ENCODE results near the gene PGLYRP1.
A peak's percentile ranks its signal among the peaks of the same experiment; 100 is the strongest.

Gene PGLYRP1, protein sequence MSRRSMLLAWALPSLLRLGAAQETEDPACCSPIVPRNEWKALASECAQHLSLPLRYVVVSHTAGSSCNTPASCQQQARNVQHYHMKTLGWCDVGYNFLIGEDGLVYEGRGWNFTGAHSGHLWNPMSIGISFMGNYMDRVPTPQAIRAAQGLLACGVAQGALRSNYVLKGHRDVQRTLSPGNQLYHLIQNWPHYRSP

DNA sequence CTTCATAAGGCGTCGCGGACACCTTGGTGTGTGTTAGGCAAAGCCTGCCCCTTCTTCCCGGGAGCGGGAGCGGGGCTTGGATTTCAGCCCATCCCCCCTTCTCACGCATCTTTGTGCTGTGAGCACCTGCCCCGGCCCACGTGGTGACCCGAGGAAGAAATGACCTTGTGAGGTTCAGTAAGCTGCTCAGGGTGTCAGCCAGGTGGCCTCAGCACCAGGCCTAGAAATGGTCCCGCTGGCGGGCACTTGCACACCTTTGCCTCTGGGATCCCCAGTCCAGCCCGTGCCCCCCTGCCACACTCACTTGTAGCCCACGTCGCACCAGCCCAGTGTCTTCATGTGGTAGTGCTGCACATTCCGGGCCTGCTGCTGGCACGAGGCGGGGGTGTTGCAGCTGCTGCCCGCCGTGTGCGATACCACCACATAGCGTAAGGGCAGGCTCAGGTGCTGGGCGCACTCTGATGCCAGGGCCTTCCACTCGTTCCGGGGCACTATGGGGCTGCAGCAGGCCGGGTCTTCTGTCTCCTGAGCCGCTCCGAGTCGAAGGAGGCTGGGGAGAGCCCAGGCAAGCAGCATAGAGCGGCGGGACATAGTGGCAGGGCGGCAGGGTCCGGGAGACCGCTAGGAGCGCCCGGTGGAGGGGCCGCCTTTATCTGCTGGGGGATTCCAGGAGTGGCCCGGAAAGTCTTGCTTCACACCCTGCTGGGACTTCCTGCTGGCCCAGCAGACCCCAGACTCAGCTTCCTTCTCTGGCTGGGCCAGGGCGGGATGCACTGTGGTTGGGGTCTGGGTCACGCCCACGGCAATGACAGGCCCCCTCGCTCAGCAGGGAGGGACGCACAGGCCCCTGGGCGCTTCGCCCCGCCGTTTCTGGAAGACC, at the start of gene PGLYRP1:
PGLYRP1 (minus strand) TSS at position 623 of the 880 bp plus-strand sequence; CDS start at position 591, 32 bp downstream.
- DNase-seq: no peak

DNA sequence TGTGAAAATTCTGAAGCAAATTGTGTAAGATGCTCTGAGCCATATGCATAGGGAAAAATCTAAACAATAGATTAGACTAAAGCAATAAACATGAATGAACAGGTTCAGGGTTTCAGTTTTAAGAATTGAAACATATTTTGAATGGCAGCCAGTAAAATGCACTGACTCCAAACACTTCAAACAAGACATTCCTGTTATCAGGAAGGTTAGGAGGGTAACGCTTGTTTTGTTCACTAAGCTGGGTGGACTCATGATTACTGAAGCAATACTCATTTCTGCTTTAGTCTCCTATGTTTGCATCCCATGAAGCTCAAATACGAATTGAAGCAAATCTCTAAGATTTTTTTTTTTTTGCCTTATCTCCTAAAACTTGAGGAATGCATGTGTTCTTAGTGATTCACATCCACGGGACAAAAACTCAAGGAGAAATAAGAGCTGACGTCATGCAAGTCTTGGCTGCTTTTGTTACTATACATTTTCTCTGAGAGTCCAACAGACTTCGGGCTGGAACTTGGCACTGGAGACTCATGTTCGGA, 47.0 kb upstream of the PGLYRP1 start:
- no peak for DNase-seq

DNA sequence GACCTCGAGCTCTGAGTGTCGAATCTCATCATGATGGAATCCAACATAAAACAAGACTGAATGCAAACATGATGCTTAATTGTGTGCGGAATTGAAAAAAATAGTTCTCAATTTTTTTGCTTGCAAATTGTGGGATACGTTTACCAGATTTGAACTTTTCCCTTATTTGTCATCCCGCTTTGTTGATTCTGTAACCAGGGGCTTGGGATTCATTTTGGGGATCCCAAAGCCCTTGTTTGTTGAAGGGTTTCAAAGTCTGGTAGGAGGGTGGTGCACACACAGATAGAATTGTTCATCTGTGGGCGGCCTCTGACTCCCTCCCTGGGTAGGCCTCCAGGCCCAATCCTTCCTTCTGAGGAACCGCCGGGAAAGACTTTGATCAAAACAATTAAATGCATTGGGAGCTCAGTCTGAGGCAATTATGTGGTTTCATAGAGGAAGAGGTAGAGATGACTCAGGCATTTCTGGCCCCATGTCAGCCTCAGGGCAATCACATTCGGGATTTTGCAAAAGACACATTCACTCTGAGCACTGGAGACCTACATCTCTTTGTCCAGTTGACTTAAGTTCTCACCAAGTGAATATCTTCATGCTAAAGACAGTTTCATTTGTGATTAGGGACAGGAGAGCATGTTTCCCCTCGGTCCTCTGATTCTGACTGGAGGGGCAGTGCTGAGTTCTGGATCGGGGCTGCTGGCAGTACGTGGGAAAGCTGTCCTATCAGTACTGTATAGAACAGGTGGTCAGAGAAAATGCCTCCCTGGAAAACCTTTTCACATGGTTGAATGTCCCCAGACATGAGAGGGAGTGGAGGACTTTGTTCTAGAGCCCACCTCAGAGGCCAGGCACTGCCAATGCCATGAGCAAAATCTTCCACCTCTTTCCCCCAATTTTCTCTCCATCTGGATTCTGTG, 45.7 kb upstream of the PGLYRP1 start:
- DNase-seq: no peak

DNA sequence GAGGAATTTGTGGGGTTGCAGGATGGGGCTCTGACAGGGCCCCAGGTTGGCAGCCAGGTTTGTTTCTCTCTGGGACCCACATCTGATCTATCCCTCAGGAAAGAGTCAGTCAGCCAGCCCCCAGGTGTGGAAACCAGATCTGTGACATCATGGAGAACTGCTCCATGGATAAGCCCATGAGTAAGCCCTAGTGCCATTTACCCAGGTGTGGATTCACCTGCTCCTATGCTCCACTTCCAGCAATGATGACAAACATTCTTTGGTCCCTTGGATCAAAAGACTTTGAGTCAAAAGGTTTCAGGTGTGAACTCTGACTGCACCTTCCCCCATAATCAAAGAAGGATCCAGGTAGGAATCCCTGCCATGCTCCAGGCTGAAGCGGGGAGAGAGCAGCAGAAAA, 44.8 kb upstream of the PGLYRP1 start:
- DNase-seq: no peak

DNA sequence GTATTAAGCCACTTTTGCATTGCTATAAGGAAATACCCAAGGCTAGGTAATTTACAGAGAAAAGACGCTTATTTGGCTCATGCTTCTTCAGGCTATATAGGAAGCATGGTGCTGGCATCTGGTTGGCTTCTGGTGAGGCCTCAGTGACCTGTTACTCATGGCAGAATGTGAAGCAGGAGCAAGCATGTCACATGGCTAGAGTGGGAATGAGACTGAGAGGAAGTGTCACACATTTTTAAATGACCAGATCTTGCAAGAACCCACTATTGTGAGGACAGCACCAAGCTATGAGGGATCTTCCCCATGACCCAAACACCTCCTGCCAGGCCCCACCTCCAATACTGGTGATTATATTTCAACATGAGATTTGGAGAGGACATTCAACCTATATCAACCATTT, 43.6 kb upstream of the PGLYRP1 start:
- DNase-seq: no peak

DNA sequence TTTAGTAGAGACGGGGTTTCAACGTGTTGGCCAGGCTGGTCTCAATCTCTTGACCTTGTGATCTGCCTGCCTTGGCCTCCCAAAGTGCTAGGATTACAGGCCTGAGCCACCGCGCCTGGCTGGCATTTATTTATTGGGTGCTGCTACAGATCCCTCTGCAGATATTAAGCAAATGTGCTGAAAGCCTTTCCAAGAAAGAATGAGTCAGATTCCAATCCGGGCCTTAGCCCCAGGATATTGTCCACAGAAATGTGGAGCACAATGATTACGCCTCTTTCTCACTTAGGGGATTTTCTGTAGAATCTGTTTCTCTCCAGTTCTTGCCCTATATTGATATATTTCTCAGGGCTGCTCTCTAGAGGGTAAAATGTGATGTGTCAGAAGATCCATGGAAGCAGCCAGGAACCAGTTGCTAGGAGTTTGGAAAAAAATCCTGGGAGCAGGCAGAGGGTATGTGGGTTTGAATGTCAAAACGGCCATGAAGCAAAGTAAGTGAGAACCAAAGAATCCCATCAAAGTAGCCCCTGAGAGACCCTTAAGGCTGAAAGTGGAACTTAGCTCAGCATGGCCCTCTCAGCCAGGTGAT, 42.7 kb upstream of the PGLYRP1 start:
- DNase-seq: no peak

DNA sequence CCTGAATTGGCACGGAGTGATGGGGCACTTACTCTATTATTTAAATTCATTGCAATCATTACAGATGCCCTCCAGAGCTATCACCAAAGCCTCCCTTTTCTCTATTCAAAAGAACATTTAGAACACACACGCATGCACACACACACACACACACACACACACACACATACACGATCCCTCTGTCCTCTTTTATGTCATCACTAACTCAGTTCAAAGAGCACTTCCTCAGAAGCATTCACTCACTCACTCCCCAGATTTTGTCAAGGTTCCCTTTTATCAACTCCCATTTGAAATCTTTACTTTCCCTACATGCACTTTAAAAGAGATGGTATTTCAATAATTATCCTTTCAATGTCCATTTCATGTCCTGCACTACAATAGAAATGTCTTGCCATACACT, 40.3 kb upstream of the PGLYRP1 start:
- no peak for DNase-seq

DNA sequence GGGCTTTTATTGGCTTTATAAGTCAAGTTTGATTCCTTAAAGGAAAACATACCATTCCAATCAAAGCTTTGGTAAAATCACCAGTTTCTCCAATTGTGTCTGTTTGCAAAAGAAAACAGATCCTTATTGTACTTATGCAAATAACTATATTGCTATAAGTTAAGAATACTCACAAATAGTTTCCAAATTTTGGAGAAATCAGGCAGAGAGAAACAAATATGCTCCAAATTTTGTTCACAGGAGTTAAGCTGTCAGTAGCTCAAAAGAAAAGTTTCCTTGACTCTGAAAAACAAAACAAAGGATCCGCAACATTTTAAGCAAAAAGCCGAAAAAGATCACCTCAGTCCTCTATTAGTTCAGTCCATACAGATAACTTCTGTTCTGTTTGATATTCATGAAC, 37.2 kb upstream of the PGLYRP1 start:
- no peak for DNase-seq

DNA sequence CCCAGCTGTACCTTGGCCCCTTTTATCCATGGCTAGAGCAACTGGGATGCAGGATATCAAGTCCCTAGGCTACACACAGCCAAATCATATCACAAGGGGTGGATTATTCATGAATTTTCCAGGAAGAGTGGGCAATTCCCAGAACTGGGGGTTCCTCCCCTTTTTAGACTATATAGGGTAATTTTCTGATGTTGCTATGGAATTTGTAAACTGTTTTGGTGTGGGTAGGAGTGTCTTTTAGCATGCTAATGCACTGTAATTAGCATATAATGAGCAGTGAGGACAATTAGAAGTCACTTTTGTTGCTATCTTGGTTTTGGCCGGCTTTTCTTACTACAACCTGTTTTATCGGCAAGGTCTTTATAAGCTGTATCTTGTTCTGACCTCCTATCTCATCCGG, 35.9 kb upstream of the PGLYRP1 start:
- no peak for DNase-seq

DNA sequence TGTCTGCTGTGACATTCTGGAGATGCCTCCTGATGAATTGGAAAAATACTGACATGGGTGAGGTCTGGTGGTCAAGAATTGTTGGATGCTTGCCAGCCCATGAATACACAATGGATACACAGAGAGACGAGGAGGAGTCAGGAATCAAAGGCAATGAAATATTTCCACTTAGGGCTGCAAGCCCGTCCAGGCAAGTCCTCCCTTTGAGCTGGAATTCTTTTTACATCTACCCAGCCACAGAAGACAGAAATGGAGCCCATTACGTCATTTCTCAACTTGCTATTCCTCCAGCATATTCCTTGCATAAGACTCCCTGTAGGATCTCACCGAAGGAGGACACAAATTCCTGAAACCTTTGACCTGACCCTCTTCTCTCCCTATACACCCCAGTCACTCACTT, 33.7 kb upstream of the PGLYRP1 start:
- DNase-seq: peak; percentile 10

DNA sequence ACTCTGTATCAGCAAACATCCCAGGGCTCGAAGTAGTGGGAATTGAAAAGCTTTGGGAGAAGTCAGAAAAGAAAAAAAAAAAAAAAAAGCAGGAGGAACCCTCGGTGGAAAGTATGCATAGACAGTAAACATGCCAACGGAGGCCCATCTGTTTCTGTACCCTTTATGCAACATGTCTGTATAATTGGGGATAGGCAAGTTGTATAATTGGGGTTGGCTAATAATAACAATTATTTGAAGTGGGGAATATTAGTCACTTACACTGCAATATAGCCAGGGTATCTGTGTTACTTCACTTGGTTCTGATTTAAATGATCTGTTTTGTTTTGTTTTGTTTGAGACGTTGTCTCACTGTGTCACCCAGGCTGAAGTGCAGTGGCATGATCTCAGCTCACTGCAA, 30.0 kb upstream of the PGLYRP1 start:
- DNase-seq: no peak

DNA sequence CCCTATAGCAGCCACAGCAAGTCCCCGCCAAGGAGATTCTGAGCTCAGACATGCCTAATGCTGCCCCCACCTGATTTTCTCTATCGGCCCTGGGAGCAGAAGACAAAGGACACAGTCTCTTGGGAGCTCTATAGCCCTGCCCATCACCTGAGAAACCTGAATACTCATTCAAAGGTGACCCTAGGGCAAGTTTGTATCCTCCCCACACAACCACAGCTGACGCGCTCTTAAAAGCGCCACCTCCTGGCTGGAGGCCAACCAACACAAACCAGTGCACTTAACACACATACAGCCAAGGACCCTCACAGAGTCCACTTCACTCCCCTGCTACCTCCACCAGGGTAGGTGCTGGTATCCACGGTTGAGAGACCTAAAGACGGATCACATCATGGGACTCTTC, 26.7 kb upstream of the PGLYRP1 start:
- DNase-seq: no peak

DNA sequence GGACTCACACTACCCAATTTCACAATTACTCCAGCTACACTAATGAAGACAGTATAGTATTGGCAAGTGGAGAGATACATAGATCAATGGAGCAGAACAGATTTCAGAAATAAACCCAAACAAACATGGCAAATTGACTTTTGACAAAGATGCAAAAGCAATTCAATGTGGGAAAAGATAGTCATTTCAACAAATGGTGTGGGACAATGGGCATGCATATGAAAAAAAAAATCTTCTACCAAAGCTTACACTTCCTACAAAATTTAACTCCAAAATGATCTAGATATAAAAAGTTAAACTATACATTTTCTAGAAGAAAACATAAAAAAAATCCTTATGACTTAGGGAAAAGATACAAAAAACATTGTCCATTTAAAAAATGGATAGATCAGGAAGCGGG, 20.7 kb upstream of the PGLYRP1 start:
- DNase-seq: no peak

DNA sequence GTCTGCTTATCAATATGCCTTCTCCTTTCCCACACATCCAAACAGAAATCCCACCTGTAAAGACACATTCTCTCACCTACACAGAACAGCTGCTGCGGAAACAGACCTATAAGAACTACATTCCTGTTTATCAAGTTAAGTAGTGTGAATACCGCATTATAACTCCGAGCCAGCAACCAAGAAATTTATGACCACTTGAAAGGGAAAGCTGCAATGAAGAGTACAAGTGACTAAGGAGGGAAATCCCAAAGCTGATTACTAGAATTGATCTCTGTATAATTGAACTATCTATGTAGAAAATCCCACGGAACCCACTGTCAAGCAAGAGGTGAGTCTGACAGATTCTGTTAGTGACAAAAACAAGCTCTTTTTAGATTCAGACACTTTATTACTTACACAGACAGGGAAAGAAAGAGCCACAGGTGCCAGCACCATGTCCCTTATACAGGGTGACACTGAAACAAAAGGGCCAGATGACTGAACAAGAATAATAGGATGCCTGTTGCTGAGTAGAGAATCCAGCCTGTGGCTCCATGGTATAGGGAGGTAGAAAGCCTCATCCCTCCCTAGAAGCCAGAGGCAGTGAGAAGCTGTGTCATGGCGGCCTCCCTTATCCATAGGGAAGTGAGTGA, 19.5 kb upstream of the PGLYRP1 start:
- no peak for DNase-seq

DNA sequence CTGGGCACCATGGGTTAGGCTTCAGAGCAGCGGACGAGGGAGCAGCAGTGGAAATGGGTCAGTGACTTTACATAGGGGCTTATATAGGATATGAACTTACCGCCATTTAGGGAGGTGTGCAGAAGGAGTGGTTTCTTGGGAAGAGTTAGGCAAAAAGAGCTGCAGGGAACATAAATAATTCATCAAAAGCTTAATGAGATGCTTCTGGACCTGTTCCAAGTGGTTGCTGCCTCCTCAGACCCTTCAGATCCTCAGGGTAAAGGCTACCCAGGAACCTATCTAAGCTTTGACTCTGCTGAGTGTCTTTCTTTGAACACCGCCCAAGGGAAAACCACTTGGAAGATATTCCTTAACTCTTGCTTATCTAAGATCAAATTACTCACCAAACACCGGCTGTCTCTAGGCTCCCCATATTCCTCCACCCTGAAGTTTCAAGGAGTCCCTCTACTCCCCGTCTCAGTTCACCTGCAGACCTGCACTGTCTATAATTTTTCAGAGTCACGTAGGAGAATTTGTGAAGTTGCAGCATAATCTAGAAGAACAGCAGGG, 18.2 kb upstream of the PGLYRP1 start, which contains the start of gene IGFL4:
IGFL4 (minus strand) TSS at position 51 of the 549 bp plus-strand sequence; CDS start at position 11, 40 bp downstream.
- no peak for DNase-seq

DNA sequence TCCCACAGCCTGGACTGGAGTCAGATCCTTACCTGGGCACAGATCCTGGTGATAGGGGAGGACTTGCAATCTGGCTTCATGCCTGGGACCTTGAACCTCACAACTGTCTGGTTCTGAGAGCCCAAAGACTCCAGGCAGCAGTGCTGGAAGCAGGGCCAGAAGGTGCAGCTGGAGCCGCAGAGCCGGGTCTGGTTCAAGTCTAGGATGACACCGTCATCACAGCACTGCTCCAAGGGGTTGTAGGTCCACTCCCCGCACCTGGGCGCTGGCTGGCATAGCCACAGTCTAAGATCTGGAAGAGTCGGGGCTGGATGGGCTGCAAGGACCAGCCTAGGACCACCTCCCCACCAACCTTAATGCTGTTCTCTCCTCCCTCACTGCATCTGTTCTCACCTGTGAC, 17.3 kb upstream of the PGLYRP1 start:
- DNase-seq: no peak

DNA sequence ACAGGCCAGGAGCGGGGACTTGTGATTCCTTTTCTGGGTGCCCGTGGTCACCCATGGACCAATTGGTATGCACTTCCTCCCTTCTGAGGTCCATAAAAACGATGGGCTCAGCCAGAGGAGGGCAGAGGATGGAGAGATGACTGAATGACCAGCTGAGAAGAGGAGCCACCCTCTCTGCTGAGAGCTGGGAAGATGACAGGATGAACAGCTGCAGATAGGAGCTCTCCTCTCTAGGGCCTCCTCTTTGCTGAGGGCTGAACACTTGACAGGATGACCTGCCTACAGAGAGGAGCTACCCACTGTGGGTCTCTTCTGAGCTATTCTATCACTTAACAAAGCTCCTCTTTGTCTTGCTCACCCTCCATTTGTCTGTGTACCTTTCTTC, 13.9 kb upstream of the PGLYRP1 start:
- no peak for DNase-seq

DNA sequence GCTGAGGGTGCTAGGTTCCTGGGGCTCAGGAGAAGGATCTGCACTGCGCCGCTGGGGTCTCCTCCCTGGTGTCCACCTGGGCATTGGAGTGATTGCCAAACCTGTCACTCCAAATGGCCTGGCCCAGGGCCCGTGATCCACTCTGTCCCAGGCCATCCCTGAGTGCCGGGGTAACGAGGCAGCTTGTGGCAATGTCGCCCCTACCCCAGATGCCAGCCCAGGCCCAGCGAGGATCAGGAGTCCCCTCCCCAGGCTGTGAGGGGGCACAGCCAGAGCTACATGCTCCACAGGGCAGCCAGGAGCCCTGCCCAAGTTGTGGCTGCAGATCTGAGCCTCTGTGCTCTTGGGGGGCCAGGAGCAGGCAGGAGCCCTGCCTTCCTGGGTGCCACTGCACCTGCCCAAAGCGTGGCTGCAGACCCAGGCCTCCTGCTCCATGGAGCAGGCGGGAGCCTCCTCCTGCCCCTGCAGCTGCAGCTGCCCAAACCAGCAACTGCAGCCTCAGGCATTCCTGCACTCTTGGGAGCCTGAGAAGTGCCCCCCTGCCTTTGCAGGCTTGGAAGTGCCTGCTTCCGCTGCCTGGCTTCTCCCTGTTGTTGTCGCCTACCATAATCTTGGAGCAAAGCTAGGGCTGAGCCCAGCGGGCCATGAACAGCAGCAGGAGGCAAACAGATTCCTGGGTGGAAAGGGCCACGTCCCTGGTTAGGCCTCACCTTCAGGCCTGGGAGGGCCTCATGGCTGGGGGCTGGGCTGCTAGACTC, 13.3 kb upstream of the PGLYRP1 start:
- no peak for DNase-seq

DNA sequence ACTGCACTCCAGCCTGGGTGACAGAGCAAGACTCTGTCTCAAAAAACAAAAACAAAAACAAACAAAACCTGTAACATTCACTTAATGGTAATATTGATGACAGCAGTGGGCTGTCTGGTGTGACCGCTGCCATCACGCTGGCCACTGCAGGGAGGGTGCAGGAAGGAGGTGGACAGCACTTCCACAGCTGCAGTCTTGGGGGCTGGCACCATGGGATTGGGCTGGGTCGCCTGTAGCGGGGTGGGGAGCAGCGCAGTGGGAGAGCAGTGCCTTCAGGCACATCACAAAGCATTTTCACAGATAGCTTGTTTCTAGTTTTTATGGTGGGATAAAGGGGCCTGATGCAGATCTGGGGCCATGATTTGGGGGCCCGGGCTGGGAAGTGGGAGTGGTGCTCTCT, 12.7 kb upstream of the PGLYRP1 start:
- DNase-seq: no peak

DNA sequence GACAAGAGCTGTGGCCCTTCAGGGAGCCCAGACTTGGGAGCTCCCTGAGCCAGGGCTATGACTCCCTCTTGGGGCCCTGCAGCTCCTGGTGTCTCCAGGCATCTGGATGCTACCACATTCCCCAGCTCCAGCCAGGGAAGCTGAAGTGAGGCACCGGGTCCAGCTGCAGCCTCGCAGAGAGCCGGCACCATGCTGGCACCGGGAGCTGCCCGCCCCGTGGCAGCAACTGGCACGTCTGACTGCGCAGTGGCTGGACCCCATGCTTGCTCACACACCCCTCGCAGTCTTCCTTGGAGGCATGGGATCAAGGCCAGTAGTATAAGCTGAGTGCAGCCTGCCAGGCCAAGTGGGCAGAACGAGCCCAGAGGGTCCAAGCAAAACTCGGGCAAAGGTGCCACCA, 10.5 kb upstream of the PGLYRP1 start:
- DNase-seq: no peak

DNA sequence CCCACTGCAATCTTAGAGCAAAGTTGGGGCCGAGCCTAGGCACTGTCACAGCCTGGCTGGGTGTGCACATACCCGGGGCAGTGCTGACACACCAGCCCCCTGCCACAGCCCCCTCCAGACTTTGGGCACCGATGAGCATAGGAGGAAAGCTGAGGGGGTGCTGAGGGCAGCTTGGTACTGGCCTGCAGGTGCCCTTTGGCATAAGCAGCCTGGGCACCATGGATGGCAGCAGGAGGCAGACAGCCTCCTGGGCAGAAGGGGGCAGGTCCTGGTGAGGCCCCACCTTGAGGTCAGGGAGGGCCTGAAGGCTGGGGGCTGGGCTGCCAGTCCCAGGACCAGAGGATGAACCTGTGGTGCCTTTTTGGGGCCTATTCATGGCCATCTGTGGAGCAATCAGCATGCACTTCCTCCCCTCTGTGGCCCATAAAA, 9.8 kb upstream of the PGLYRP1 start:
- DNase-seq: no peak
